ENCODE results near the gene ZBTB1.

Gene ZBTB1

DNA sequence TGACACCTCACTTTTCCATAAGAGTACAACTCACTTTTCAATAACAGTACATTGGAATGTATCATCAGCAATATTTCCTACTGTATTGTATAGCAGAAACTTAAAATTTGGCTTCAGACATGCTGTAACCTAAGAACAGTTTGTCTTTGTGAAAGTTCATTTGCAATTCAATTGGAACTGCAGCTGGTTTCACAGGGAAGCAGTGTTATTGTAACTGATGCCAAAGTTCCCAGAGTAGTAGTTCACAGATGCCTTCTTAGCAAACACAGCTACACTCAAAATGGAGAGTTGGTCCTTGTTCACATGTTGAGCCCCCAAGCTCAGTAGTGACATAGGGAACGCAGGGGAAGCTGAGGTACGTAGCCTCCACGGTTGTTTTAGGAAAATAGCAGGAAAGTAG is 68.5 kb downstream of the ZBTB1 start:
- peak; percentile 47 for DNase-seq
